Esophagus (tissue), 2 donors: Measurements from ENCODE around the gene OR2D2. TPM values are rescaled to one million over a fixed set of nuclear protein-coding genes. Genes with fewer than 3 reads are reported as not detected.
"Not testable (repeated sequence)": the region's sequence is repeated elsewhere in the genome, so short reads cannot be mapped to it uniquely, and the experiment has no call there.

ENCODE experiments used
- H3K27ac ChIP-seq, 2 donors: one replicate each; pipeline ENCODE4 v1.5.1; 2013; ENCODE audit warnings: low read depth in 2 of 2, mild to moderate bottlenecking in 2 of 2, inconsistent platforms in 1 of 2, low read length in 1 of 2, moderate library complexity in 1 of 2
- H3K27me3 ChIP-seq, 2 donors: one replicate each; pipeline ENCODE4 v1.6.1; 2013; ENCODE audit warnings: low read length in 2 of 2, control low read depth in 1 of 2, mild to moderate bottlenecking in 1 of 2; ENCODE audit not compliant: insufficient read depth in 2 of 2, control insufficient read depth in 1 of 2
- H3K36me3 ChIP-seq, 2 donors: one replicate each; pipeline ENCODE4 v1.6.1; 2013; ENCODE audit warnings: low read length in 1 of 2; ENCODE audit not compliant: control insufficient read depth in 2 of 2, insufficient read depth in 2 of 2
- H3K4me1 ChIP-seq, 2 donors: one replicate each; pipeline ENCODE4 v1.6.1; 2013; ENCODE audit warnings: low read length in 1 of 2; ENCODE audit not compliant: control insufficient read depth in 2 of 2, insufficient read depth in 2 of 2
- H3K4me3 ChIP-seq, 2 donors: one replicate each; pipeline ENCODE4 v1.5.1; 2013; ENCODE audit warnings: low read length in 2 of 2, mild to moderate bottlenecking in 2 of 2, low read depth in 1 of 2, moderate library complexity in 1 of 2
- H3K9me3 ChIP-seq, 2 donors: one replicate each; pipeline ENCODE4 v1.6.1; 2013; ENCODE audit warnings: mild to moderate bottlenecking in 2 of 2, low read depth in 1 of 2, low read length in 1 of 2, moderate library complexity in 1 of 2; ENCODE audit not compliant: control insufficient read depth in 2 of 2, insufficient read depth in 1 of 2
- WGBS, 2 donors: extraction: QIAGEN DNeasy Blood & Tissue Kit; methylation state at CpG; one replicate each; pipeline ENCODE4 v1.1.7; 2013; 5-methylcytosine and 5-hydroxymethylcytosine counted together
- polyA plus RNA-seq, 2 donors: library from polyadenylated mRNA; stranded (reverse); fragments of 200-250 nt; gene quantifications; one replicate each; pipeline ENCODE4 v1.2.3, GENCODE V29; 2013
- donor health status: healthy with polysubstance abuse.
- donor health status: Bipolar disorder and iron deficiency.

OR2D2 gene
- polyA plus RNA-seq, 2 donors = not detected

- no peak within 1 kb of the TSS for H3K4me3 ChIP-seq
- H3K9me3 ChIP-seq = no peaks in the 10 kb centered on the region
- H3K27me3 ChIP-seq = no peaks in the 10 kb centered on the region
- H3K4me1 ChIP-seq = no peaks in the 10 kb centered on the region
- H3K27ac ChIP-seq = no peak within 1 kb of the TSS
- no peaks in the 10 kb centered on the region for H3K36me3 ChIP-seq
- WGBS, 2 donors = 92 to 100% methylated on average over 1 of the region's 1 CpG
Observed at GRCh38 chr11:6920702-6921101, 28.4 kb upstream of the OR2D2 start, which contains the start of gene OR2D3. Gene OR2D3, plus strand, starts transcription at chr11:6921002. Its CDS starts 0 bp downstream, at chr11:6921002.

GRCh38 chr11:6919698-6920097 is 27.4 kb upstream of the OR2D2 start:
- Histone ChIP-seq H3K4me3 (no peak overlapping the region), H3K9me3 (no peaks in the 10 kb centered on the region), H3K4me1 (no peaks in the 10 kb centered on the region), H3K36me3 (no peaks in the 10 kb centered on the region), H3K27me3 (no peaks in the 10 kb centered on the region), H3K27ac (no peak overlapping the region)
- WGBS, 2 donors = 42 to 51% methylated on average over 2 of the region's 2 CpGs

- Histone ChIP-seq H3K36me3 (no peaks in the 10 kb centered on the region), H3K9me3 (no peaks in the 10 kb centered on the region), H3K4me1 (no peaks in the 10 kb centered on the region), H3K4me3 (no peak overlapping the region), H3K27ac (no peak overlapping the region), H3K27me3 (no peaks in the 10 kb centered on the region)
- WGBS, 2 donors = 38 to 42% methylated on average over 3 of the region's 3 CpGs
Observed at GRCh38 chr11:6911948-6912347, 19.6 kb upstream of the OR2D2 start.

- no peaks in the 10 kb centered on the region for H3K36me3 ChIP-seq
- H3K4me1 ChIP-seq = no peaks in the 10 kb centered on the region
- H3K9me3 ChIP-seq = no peaks in the 10 kb centered on the region
- H3K27ac ChIP-seq = no peak overlapping the region
- 94% methylated on average over 3 of the region's 3 CpGs for WGBS, 2 donors
- no peaks in the 10 kb centered on the region for H3K27me3 ChIP-seq
- H3K4me3 ChIP-seq = no peak overlapping the region
Observed at GRCh38 chr11:6911378-6911777, 19.1 kb upstream of the OR2D2 start.

- H3K36me3 ChIP-seq, H3K4me1 ChIP-seq, H3K27me3 ChIP-seq, H3K9me3 ChIP-seq, H3K27ac ChIP-seq, H3K4me3 ChIP-seq: not testable (repeated sequence)
- WGBS, 2 donors = 82 to 83% methylated on average over 13 of the region's 13 CpGs
Observed at GRCh38 chr11:6904804-6905203, 12.5 kb upstream of the OR2D2 start.

GRCh38 chr11:6900327-6900999 is 8.2 kb upstream of the OR2D2 start:
- H3K4me1 ChIP-seq = no peaks in the 10 kb centered on the region
- 59 to 60% methylated on average over 2 of the region's 2 CpGs for WGBS, 2 donors
- no peaks in the 10 kb centered on the region for H3K27me3 ChIP-seq
- no peak overlapping the region for H3K27ac ChIP-seq
- no peaks in the 10 kb centered on the region for H3K36me3 ChIP-seq
- H3K4me3 ChIP-seq = no peak overlapping the region
- no peaks in the 10 kb centered on the region for H3K9me3 ChIP-seq

- Histone ChIP-seq H3K36me3 (no peaks in the 10 kb centered on the region), H3K9me3 (no peaks in the 10 kb centered on the region), H3K4me1 (no peaks in the 10 kb centered on the region), H3K4me3 (no peak overlapping the region), H3K27me3 (no peaks in the 10 kb centered on the region), H3K27ac (no peak overlapping the region)
- WGBS, 2 donors = 54 to 65% methylated on average over 1 of the region's 1 CpG
Observed at GRCh38 chr11:6898911-6899310, 6.6 kb upstream of the OR2D2 start.

- Histone ChIP-seq H3K27me3 (no peaks in the 10 kb centered on the region), H3K36me3 (no peaks in the 10 kb centered on the region), H3K4me3 (no peak overlapping the region), H3K4me1 (no peaks in the 10 kb centered on the region), H3K9me3 (no peaks in the 10 kb centered on the region), H3K27ac (no peak overlapping the region)
Observed at GRCh38 chr11:6895010-6895409, 2.7 kb upstream of the OR2D2 start.

- Histone ChIP-seq H3K27ac (no peak overlapping the region), H3K27me3 (no peaks in the 10 kb centered on the region), H3K4me3 (no peak overlapping the region), H3K36me3 (no peaks in the 10 kb centered on the region), H3K4me1 (no peaks in the 10 kb centered on the region), H3K9me3 (no peaks in the 10 kb centered on the region)
Observed at GRCh38 chr11:6894097-6894496, 1.8 kb upstream of the OR2D2 start.

GRCh38 chr11:6889835-6890234 is 2.5 kb downstream of the OR2D2 start:
- 76 to 82% methylated on average over 1 of the region's 1 CpG for WGBS, 2 donors
- Histone ChIP-seq H3K9me3 (no peaks in the 10 kb centered on the region), H3K4me1 (no peaks in the 10 kb centered on the region), H3K4me3 (no peak overlapping the region), H3K36me3 (no peaks in the 10 kb centered on the region), H3K27me3 (no peaks in the 10 kb centered on the region), H3K27ac (no peak overlapping the region)
